COLO668 (cell line): ENCODE data around the gene MOB2.

Experiments used
- DNase-seq: peaks from one replicate; lab custom pipeline; 2025; ENCODE audit not compliant: unreplicated experiment; lab: John Stamatoyannopoulos, UW

MOB2 gene

GRCh38 chr11:1486054-1486825 lies at the start of gene MOB2:
TSS of gene MOB2 (minus strand) at chr11:1486779. CDS start at chr11:1486556, 223 bp downstream.
- DNase-seq, result peak; percentile 42

DNA sequence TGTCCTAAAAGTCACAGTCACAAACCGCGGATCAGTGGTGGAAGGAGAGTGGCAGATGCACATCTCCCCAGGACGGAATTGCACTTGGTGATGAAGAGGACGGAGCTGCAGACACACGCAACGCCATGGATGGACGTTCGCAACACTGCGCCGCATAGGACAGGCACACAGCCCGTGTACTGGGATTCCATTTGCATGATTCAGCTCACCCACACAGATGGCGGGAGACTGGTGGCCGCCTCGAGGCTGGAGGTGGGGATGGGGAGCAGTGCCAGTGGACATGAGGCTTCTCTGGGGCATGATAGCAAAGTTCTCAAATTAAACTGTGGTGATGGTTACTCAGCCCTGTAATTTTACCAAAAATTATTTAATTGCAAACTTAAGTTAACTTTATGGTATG lies 48.1 kb upstream of the MOB2 start:
- DNase-seq, result no peak

DNA sequence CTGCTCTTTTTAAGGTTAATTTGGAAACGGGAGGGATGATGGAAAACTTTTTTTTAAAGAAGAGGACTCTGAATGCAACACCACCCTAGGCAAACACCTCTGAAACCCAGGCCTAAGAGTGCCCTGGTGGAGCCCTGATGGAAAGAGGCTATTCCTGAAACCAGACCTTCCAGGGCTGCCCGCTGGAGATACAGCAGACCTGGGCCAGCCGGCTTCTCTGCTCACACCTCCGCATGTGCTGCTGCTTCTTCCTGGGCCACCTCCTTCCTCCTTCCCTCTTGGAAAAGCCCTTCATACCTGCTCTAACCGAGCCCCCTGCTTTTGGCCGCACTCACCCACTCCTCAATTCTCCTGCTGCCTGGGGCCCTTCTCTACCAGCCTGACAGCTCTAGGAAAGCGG lies 47.6 kb upstream of the MOB2 start:
- DNase-seq, result no peak

DNA sequence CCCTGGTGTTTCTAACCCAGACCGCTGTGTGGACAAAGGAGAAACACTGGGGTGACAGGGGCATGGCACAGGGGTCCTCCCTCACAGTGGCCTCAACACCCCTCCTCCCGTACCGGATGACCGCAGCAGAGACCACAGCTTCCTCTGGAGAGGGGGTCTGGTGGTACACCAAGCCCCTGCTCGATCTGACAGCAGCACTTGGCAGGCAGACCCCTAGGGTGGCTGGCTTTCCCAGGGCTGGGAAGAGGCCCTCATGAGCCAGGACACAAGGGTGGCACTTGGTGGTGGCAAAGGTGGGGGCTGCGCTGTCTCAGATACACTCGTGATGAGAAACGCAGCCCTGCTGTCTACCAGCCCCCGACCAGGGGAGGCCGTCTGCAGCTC lies 46.8 kb upstream of the MOB2 start:
- DNase-seq, result no peak

DNA sequence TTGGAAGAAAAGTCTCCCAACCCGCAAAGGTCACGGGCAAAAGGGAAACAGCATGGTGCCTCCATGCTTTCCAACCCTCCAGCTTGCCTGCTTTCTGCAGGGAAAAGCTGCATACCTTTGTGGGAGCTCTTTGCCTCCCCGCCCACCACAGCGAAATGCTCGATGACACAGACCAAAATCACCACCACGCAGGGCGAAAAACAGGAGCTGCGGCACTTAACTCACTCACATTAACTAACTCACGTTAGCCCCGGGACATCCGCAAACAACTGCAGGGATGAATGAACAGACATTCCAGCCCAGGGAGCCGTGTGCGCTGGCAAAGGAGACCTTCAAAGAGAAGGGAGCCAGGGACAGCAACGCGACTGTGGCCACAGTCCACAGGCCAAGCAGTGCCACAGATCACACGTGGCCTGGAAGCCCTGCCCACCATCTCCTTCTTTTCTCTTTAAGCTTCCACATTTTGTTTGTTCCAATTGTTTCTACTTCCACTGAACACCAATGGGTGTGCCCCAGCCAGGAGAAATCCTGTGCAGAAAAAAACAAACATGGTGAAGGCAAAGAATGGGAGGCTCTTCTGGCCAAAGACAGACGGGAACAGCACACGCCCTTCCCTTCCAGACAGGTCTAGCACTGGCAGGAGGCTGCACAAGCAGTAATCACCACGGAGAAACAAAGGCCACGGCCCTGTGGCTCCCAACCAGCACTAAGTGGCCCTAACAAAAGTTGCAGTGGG lies 46.2 kb upstream of the MOB2 start:
- no peak for DNase-seq

GRCh38 chr11:1532014-1532586 lies 45.5 kb upstream of the MOB2 start:
- no peak for DNase-seq

GRCh38 chr11:1531449-1532013 lies 45.0 kb upstream of the MOB2 start:
- no peak for DNase-seq

DNA sequence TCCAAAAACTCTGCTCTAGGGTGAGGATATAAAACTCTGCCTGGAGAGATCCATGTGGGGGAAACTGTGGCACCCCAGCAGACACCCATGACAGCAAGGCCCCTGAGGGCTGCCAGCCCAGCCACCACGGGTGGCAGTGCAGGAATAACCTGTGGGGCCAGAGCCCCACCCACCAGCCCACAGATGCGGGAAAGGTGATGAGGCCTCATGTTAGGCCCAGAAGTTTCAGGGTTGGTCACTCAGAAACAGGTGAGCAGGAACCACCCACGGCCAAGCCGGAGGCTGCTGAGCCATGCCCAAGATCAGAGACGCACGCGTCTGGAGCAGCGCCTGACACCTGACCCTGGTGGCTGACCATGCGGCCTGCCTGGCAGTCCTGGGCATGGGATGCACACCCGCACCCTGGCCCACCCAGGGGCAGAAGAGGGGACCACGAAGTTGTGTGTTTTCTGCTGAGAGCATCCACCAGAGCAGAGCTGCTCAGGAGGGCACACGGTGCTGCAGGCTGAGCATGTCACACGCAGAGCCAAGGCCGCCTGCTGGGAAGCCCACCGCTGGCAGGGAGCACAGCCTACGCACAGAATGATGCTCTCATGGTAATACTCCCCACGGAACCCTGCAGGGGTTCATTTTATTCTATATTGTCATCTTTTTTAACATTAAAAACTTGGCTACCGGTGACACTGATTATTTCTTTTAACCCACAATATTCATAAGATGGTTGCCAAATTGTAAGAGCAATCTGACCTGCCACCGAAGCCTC lies 44.3 kb upstream of the MOB2 start:
- no peak for DNase-seq

DNA sequence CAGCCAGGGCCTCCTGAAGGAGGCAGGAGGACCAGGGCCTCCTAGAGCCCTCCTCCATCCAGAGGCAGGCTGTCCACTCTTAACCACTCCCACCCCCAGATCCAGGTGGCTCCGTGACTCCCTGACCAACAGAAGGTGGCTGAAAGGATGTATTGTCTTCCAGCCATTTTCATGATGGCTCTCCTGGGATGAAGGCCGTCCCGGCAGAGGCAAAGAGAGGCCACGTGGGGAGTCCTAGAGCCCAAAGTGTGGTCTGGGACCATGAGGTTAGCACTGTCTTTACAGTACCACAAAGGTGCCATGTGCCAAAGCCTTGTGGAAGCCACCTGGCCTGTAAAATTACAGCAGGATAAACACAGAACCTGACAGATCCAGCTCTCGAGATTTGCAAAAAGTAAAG lies 43.2 kb upstream of the MOB2 start:
- no peak for DNase-seq

DNA sequence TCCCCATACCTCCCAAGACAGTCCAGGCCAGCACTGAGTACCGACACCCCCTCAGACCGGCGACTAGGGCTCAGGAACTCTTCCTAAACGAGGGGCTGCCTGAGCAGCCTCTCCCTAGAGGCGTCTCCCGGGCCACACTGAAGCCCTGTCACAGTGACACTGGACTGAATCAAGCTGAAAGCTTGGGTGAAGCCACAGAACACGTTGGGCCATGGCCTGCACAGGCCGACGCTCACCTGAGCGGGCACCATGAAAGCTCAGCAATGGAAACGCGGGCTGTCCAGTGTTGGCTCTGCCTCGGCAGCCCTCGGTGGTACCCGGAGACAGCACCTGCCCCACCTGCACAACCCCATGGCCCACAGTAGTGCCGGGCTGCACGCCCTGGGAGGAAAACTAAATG lies 42.7 kb upstream of the MOB2 start:
- no peak for DNase-seq

DNA sequence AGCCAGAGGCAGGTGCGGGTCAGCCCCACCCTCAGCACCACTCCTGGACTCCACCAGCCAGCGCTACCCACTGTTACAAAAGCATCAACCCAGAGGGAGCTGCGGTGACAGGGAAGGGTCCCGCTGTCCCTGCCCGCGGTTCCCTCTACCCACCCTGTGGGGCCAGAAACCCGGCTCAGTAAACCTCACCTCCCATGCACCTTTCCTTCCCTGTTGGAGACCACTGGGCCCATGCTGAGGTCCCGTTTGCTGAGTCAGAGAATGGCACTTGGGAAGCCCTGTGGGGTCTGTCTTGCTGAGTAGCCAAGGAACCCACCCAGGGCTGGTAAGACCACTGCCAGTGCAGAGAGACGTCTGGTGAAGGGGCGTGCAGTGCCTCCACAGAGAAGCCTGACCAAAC lies 42.1 kb upstream of the MOB2 start:
- no peak for DNase-seq

DNA sequence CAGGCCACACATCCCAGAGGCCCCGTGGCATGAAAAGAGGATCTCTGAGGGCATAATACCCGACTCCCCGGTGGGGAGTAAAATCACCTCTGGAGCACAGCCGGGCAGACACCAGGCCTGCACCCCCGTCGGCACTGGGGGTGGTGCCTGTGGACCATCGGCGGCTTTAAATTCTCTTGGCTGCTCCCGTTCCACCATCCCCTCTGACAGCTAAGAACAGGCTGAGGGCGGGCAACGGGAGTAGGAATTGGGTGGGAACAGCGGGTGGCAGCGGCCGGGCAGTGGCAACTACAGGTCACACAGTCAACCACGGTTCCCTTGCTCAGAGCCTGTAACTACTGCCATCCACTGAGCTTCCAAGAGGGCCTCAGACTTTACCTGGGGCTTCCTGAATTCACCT lies 40.2 kb upstream of the MOB2 start:
- DNase-seq, result no peak

DNA sequence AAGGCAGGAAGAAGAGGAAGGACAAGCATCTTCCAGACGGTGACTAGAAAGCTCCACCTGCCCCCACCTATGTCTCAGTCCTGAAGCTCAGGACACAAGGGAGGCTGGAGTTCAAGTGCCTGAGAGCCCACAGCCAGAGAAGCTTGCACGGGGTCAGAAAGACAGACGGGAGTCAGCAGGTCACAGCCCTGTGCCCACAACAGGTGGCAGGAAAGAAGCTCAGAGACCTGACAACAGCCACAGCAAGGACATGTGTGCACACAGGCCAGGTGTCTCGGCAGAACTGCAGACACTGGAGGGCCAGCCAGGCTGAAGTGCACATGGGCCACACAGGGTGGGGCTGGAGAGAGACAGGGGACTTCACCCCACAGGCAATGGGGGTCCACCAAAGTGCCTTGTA lies 37.2 kb upstream of the MOB2 start:
- peak; percentile 48 for DNase-seq

- DNase-seq, result no peak
Observed at GRCh38 chr11:1523077-1523476, 36.5 kb upstream of the MOB2 start.

GRCh38 chr11:1522081-1522424 lies 35.5 kb upstream of the MOB2 start:
- DNase-seq, result no peak

DNA sequence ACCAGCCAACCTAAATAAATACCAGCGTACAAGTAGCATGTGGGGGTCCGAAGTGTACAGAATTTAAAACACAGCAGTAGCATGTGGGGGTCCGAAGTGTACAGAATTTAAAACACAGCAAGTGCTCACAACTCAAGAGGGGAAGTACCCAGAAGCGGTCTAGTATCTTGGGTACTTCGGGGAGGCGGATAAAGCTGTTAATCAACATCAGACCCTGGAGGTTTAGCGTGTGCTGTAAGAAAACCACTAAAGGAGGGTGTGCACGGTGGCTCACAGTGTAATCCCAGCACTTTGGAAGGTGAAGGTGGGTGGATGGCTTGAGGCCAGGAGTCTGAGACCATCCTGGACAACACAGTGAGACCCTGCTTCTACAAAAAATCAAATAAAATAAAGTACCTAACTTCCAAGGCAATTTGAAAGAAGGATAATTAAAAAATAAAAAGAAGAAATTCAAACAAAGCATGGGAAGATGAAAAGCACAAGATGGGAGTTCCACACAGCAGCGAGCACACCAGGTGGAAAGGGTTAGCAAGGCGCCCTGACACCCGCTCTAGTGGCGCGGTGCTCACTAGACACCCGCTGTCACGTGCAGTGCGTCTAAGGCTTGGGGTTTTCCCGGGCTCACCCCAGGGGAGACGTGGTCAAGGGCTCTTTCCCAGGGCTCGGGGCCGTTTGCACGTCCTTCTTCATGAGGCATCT lies 35.0 kb upstream of the MOB2 start:
- no peak for DNase-seq

GRCh38 chr11:1520663-1521267 lies 34.2 kb upstream of the MOB2 start:
- DNase-seq, result no peak

DNA sequence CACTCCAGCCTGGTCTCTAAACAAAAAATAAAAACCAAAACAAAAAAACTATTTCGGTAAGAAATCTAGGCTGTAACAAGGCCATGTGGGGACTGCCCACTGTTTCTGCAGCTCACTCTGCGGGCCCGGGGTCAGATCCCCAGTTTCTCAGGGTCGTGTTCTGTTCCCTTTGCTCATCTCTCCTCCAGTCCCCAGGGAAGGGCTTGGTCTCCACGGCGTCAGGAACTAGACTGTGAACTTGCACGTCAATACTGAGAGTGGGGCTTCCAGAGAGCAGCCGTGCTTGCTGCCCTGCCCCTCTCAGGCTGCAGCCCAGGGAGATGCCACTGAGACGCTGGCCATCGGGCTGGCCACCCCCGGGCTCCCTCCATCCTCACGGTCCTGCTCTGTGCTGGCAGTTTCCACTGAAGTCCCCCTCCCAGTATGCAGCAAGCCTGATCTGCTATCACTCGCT lies 33.7 kb upstream of the MOB2 start:
- no peak for DNase-seq

DNA sequence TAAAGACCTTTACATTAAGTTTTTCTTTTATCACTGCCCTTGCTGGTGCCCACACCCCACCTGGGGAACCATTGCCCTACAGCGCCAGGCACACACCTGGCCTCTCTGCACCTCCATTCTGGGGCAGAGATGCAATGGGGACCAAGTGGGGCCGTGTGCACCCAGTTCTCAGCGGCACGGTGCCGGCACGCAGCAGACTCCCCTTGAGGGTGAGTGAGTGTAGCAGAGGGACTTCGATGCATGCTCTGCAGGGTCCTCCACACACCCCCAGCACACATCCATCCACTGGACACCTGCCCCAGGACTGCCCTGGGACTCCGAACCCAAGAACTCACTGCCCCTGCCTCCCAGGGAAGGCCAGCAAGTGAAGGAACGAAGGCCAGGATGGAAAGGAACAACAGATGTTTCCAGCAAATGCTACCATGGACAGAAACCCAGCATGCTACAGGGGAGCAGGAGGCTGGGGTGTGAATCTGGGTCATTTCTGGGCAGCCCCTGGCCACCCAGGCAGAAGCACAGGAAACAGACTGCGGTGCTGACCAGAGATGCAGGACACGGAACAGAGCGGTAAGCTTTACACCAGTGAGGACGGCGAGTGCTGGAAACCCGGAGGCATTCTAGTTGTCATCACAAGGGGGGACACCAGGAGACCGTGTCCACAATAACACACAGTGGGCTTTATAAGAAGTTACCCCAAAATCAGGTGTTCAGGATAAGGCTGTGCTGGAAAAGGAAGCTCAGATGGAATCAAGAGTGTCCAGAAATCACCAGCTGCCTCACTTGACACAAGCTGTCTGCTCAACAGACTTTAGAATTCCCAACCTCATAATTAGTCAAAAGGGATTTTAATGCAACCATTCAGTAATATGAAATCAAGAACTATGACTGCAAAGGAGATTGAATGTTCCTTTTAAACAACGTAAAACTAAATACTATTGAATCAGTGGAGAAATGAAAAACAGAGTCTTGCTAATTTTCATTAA lies 32.7 kb upstream of the MOB2 start:
- no peak for DNase-seq
